Activated naive CD4-positive, alpha-beta T cell treated with anti-CD3 and anti-CD28 coated beads, Interleukin-2, amount 50 U/mL, for 24 hours (primary cell): Measurements from ENCODE around the gene FICD.

Experiments used
- H3K27ac Mint-ChIP-seq: one replicate; pipeline ENCODE4 v1.8.0; 2021; ENCODE audit warnings: mild to moderate bottlenecking, mixed read lengths
- H3K27me3 Mint-ChIP-seq: one replicate; pipeline ENCODE4 v1.8.0; 2021; ENCODE audit warnings: mixed read lengths
- H3K36me3 Mint-ChIP-seq: one replicate; pipeline ENCODE4 v1.8.0; 2021; ENCODE audit warnings: mixed read lengths
- H3K4me1 Mint-ChIP-seq: one replicate; pipeline ENCODE4 v1.8.0; 2021; ENCODE audit warnings: mixed read lengths
- H3K4me3 Mint-ChIP-seq: one replicate; pipeline ENCODE4 v1.8.0; 2021; ENCODE audit warnings: mild to moderate bottlenecking, mixed read lengths
- H3K9me3 Mint-ChIP-seq: one replicate; pipeline ENCODE4 v1.8.0; 2021; ENCODE audit warnings: mixed read lengths

FICD gene

GRCh38 chr12:108517288-108518100 lies 2.4 kb downstream of the FICD start:
- peaks cover 10% of the 10 kb centered on the region for H3K36me3 Mint-ChIP-seq
- peak overlapping the region; percentile 4 for H3K27ac Mint-ChIP-seq
- H3K27me3 Mint-ChIP-seq: no peaks in the 10 kb centered on the region
- no peaks in the 10 kb centered on the region for H3K9me3 Mint-ChIP-seq
- peaks cover 13% of the 10 kb centered on the region for H3K4me1 Mint-ChIP-seq
- peak overlapping the region; percentile 71 for H3K4me3 Mint-ChIP-seq

- Mint-ChIP-seq H3K27ac (peak overlapping the region; percentile 55), H3K4me3 (no peak overlapping the region), H3K27me3 (no peaks in the 10 kb centered on the region), H3K4me1 (peaks cover 13% of the 10 kb centered on the region), H3K9me3 (no peaks in the 10 kb centered on the region), H3K36me3 (peaks cover 10% of the 10 kb centered on the region)
These were observed 3.1 kb downstream of the FICD start for GRCh38 chr12:108518101-108518715.

DNA sequence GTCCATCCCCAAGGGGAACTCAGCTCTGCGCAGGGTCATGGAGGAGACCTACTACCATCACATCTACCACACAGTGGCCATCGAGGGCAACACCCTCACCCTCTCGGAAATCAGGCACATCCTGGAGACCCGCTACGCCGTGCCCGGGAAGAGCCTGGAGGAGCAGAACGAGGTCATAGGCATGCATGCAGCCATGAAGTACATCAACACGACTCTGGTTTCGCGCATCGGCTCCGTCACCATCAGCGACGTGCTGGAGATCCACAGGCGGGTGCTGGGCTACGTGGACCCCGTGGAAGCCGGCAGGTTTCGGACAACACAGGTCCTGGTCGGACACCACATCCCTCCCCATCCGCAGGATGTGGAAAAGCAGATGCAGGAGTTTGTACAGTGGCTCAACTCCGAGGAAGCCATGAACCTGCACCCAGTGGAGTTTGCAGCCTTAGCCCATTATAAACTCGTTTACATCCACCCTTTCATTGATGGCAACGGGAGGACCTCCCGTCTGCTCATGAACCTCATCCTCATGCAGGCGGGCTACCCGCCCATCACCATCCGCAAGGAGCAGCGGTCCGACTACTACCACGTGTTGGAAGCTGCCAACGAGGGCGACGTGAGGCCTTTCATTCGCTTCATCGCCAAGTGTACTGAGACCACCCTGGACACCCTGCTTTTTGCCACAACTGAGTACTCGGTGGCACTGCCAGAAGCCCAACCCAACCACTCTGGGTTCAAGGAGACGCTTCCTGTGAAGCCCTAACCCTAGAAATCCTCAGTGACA lies 3.8 kb downstream of the FICD start:
- Mint-ChIP-seq H3K27ac (no peak overlapping the region), H3K36me3 (peaks cover 10% of the 10 kb centered on the region)

GRCh38 chr12:108519558-108519957 lies 4.5 kb downstream of the FICD start:
- Mint-ChIP-seq H3K27ac (peak overlapping the region; percentile 46), H3K4me3 (no peak overlapping the region), H3K9me3 (no peaks in the 10 kb centered on the region), H3K27me3 (no peaks in the 10 kb centered on the region), H3K4me1 (peaks cover 13% of the 10 kb centered on the region), H3K36me3 (peaks cover 10% of the 10 kb centered on the region)

More for the DNA sequence above, 3.8 kb downstream of the FICD start:
- Mint-ChIP-seq H3K9me3 (no peaks in the 10 kb centered on the region), H3K27me3 (no peaks in the 10 kb centered on the region), H3K4me1 (peaks cover 13% of the 10 kb centered on the region), H3K4me3 (no peak overlapping the region)

DNA sequence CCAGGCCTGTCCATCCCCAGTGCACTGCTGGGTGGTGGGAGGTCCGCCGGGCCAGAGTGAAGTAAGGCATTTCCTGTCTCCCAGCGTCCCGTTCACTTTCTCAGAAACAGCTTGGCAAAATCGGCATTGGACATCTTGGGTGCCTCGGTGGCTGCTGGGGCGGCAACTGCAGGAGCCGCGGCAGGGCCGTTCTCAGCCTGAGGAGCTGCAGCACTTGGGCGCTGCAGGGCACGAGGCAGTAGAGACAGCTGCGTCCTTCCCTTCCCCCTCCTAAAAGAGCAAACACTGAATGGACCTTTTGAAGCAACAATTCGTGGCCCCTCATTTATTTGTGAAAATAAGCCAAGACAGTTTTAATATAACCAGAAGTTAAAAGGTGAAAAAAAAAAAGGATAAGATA lies 8.3 kb downstream of the FICD start:
- H3K27ac Mint-ChIP-seq: no peak overlapping the region
- no peak overlapping the region for H3K4me3 Mint-ChIP-seq
- H3K4me1 Mint-ChIP-seq: peaks cover 6% of the 10 kb centered on the region
- H3K36me3 Mint-ChIP-seq: peaks cover 18% of the 10 kb centered on the region
- no peaks in the 10 kb centered on the region for H3K27me3 Mint-ChIP-seq
- H3K9me3 Mint-ChIP-seq: no peaks in the 10 kb centered on the region

DNA sequence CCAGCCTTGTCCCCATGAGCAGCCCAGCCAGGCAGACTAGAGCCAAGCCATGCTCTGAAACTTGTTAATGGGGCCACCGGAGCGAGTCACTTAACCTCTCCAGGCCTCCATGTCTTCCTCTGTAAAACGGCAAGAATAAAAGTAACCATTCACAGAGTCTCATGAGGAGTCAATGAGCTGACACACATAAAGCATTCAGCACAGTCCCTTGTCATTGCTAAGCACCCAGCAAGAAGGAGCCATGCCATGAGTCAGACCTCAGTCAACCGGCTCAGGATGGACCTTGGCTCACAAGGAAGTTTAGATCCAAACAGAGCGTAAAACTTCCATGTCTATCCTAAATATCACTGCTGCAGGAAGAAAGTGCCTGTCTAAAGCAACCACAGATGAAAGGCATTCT lies 10.6 kb downstream of the FICD start:
- Mint-ChIP-seq H3K4me1 (peaks cover 6% of the 10 kb centered on the region), H3K9me3 (no peaks in the 10 kb centered on the region), H3K27ac (peak overlapping the region; percentile 59), H3K36me3 (peaks cover 21% of the 10 kb centered on the region), H3K27me3 (no peaks in the 10 kb centered on the region), H3K4me3 (no peak overlapping the region)

- Mint-ChIP-seq H3K4me1 (peaks cover 6% of the 10 kb centered on the region), H3K27ac (no peak overlapping the region), H3K36me3 (peaks cover 20% of the 10 kb centered on the region), H3K27me3 (no peaks in the 10 kb centered on the region), H3K4me3 (no peak overlapping the region), H3K9me3 (no peaks in the 10 kb centered on the region)
These were observed 11.5 kb downstream of the FICD start for GRCh38 chr12:108526482-108527165.

- H3K4me3 Mint-ChIP-seq: no peak overlapping the region
- H3K27ac Mint-ChIP-seq: no peak overlapping the region
- no peaks in the 10 kb centered on the region for H3K27me3 Mint-ChIP-seq
- H3K4me1 Mint-ChIP-seq: peaks cover 6% of the 10 kb centered on the region
- no peaks in the 10 kb centered on the region for H3K9me3 Mint-ChIP-seq
- H3K36me3 Mint-ChIP-seq: peaks cover 17% of the 10 kb centered on the region
These were observed 12.1 kb downstream of the FICD start for GRCh38 chr12:108527166-108527496.

DNA sequence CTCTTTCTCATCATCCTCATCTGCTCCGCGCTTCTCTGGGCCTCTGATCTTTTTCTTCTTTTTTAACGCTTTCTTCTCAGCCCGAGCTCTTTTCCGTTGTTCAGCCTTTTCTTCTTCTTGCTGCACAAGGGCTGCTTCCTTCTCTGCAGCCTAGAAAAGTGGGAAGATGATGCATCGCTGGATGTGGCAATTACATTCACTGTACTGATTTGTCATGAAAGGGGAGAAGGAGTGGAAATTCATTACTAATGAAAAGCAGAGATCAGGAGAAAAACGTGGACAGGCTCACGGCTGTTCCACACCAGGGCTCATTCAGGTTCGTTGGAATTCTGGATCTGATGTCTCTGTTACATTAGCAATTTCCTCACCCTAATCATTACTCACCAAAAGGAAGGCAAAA lies 15.1 kb downstream of the FICD start:
- Mint-ChIP-seq H3K27me3 (no peaks in the 10 kb centered on the region), H3K9me3 (no peaks in the 10 kb centered on the region), H3K4me3 (no peak overlapping the region), H3K36me3 (peaks cover 28% of the 10 kb centered on the region), H3K4me1 (peaks cover 6% of the 10 kb centered on the region), H3K27ac (no peak overlapping the region)

DNA sequence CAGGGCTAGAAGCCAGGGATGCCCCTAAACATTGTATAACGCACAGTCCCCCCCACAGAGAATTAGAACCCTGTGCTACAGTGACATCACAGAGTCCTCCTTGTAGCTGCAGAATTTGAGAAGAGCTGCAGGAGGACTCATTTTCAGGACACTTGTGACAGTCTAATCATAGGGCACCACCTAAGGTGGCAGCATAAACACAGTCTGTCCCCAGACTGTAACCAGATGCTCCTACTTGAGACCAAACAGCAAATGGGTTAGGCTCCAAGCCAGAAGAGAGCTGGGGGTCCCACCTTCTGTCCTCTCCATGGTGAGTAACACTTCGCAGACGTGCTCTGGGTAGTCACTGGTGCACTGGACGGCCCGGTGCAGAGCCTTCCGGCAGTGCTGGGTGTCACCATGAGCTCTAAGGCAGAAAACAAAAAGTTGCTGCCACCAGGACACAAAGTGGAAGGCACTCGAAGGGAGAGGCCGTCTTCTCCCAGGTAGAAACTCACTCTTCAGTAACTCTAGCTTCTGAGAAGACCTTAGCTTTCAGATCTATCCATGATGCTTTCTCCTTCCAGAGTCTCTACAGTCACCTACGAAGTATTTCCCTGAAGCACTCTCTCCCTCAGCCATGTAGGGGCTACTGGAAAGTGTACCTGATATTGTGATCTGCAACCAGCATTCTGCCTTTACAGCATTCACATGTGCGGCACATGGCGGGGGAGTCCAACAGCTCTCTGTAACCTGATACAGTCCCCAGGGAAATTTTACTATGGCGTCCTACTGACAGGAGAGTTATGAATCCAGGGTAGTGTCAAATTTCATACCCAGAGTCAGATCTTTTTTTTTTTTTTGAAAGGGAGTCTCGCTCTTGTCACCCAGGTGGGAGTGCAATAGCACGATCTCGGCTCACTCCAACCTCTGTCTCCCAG lies 17.1 kb downstream of the FICD start:
- Mint-ChIP-seq H3K4me1 (peaks cover 3% of the 10 kb centered on the region), H3K4me3 (no peak overlapping the region), H3K9me3 (no peaks in the 10 kb centered on the region), H3K27me3 (no peaks in the 10 kb centered on the region), H3K27ac (peak overlapping the region; percentile 35), H3K36me3 (peaks cover 26% of the 10 kb centered on the region)

DNA sequence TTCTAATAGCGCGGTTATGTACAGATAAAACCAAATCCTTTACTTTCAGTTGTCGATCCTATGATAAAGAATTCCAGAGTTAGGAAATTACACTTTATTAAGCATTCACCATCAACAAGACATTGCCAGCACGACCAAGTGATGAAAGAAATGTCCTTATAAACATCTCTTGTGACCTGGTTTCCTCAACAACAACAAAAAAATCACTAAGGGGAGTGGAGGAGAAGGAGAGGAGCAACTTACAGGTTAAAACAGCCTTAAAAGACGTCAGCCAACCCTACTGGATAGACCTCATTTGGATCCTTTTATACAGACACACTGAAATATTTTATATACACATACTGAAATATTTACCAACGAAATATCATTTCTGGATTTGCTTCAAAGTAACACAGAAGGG lies 23.1 kb downstream of the FICD start:
- Mint-ChIP-seq H3K4me1 (peaks cover 27% of the 10 kb centered on the region), H3K27ac (peak overlapping the region; percentile 1), H3K9me3 (no peaks in the 10 kb centered on the region), H3K36me3 (peaks cover 17% of the 10 kb centered on the region), H3K4me3 (no peak overlapping the region), H3K27me3 (no peaks in the 10 kb centered on the region)

- H3K4me3 Mint-ChIP-seq: no peak overlapping the region
- peaks cover 15% of the 10 kb centered on the region for H3K36me3 Mint-ChIP-seq
These were observed 23.6 kb downstream of the FICD start for GRCh38 chr12:108538616-108539195.

GRCh38 chr12:108542320-108542719 lies 27.2 kb downstream of the FICD start:
- no peak overlapping the region for H3K27ac Mint-ChIP-seq
- H3K36me3 Mint-ChIP-seq: peaks cover 8% of the 10 kb centered on the region
- no peaks in the 10 kb centered on the region for H3K9me3 Mint-ChIP-seq
- H3K27me3 Mint-ChIP-seq: no peaks in the 10 kb centered on the region
- H3K4me3 Mint-ChIP-seq: no peak overlapping the region
- peaks cover 31% of the 10 kb centered on the region for H3K4me1 Mint-ChIP-seq

More at GRCh38 chr12:108538616-108539195, 23.6 kb downstream of the FICD start:
- Mint-ChIP-seq H3K4me1 (peaks cover 27% of the 10 kb centered on the region), H3K27ac (no peak overlapping the region), H3K27me3 (no peaks in the 10 kb centered on the region), H3K9me3 (no peaks in the 10 kb centered on the region)

DNA sequence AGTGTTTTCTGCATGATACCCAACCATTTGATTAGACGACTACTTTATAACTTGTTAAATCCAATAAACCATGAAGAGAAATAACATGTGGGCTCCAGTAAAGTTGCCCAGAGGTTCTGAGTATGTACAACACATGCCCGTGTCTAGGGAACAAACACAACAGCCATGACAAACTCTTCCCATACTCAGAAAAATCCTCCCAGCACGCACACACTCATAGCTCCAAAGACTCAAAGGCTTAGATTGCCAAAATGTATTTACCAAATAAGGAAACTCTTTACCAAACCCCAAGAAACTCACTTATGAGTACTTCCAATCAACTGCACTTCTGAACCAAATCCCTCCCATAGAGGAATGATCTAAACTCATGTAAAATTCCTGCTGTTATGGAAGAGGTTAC lies 28.6 kb downstream of the FICD start:
- H3K36me3 Mint-ChIP-seq: peaks cover 9% of the 10 kb centered on the region
- H3K4me3 Mint-ChIP-seq: no peak overlapping the region
- H3K27ac Mint-ChIP-seq: no peak overlapping the region
- H3K4me1 Mint-ChIP-seq: peaks cover 26% of the 10 kb centered on the region
- H3K9me3 Mint-ChIP-seq: no peaks in the 10 kb centered on the region
- no peaks in the 10 kb centered on the region for H3K27me3 Mint-ChIP-seq
